HPDE6-E6E7 (cell line): ENCODE measurements around the gene NCR1.
"Not testable (repeated sequence)": the region's sequence is repeated elsewhere in the genome, so short reads cannot be mapped to it uniquely, and the experiment has no call there.

Experiments
- DNase-seq: peaks from one replicate; pipeline ENCODE4 v3.0.0; 2011; ENCODE audit warnings: missing footprints; ENCODE audit errors: extremely low spot score

Gene NCR1, protein sequence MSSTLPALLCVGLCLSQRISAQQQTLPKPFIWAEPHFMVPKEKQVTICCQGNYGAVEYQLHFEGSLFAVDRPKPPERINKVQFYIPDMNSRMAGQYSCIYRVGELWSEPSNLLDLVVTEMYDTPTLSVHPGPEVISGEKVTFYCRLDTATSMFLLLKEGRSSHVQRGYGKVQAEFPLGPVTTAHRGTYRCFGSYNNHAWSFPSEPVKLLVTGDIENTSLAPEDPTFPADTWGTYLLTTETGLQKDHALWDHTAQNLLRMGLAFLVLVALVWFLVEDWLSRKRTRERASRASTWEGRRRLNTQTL

DNA sequence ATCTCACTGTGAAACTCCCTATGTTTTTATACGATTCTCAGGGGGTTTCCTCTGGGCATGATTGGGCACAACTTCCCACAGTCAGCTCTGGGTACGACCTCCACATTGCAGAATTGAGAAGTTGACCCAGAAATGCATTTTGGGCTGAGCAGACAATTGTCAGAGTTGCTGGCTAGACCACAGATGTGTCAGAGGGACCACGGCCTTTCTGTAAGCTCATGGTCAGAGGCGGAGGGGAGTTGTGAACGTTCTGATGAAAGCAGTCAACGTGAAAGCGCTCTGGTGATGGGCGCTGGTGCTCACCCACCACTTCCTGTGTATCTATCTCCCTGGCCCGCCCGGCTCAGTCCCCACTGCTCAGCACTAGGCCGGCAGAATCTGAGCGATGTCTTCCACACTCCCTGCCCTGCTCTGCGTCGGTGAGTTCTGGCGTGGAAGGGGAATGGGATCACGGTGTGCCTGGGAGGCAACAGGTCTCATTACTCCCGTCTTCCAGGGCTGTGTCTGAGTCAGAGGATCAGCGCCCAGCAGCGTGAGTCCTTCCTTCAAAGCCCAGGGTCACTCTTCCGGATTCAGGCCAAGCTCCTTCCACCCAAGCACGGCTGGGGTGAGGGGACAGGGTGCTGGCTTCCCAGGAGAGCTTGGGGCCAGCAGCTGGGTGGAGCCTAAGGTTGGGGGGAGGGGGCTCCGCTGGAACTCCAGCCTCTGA, at the start of gene NCR1:
TSS of gene NCR1 (plus strand) at position 346 of the 709 bp plus-strand sequence. CDS start at position 386, 40 bp downstream.
- no peak for DNase-seq

DNA sequence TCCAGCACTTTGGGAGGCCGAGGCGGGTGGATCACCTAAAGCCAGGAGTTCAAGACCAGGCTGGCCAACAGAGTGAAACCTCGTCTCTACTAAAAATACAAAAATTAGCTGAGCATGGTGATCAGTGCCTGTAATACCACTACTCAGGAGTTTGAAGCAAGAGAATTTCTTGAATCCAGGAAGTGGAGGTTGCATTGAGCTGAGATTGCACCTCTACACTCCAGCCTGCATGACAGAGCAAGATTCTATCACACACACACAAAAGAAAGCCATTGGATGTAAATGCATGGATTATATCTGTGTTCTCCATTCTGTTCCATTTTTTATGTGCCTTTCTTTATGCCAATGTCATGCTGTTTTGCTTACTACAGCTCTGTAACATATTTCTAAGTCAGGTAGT, 47.5 kb upstream of the NCR1 start:
- DNase-seq: not testable (repeated sequence)

GRCh38 chr19:54859421-54859820, 46.5 kb upstream of the NCR1 start:
- not testable (repeated sequence) for DNase-seq

GRCh38 chr19:54863459-54863858, 42.5 kb upstream of the NCR1 start:
- not testable (repeated sequence) for DNase-seq

- no peak for DNase-seq
Measured at GRCh38 chr19:54871696-54872095, 34.3 kb upstream of the NCR1 start.

DNA sequence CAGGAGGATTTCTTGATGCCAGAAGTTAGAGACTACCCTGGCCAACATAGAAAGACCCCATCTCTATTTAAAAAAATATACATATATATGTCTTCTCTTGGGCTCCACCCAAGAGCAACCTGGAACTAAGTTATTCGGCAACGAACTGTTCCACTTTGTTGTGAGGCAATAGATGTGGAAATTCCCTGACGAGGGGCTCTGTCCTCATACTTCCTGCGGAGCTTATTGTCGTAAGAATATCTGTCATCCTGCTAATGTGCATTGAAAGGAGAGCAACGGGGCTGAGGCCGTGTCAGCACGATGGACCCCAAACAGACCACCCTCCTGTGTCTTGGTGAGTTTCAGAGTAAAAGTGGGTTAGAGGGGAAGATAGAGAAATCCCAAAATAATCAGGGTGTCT, 32.0 kb upstream of the NCR1 start, which contains the start of gene FCAR:
TSS of gene FCAR (plus strand) at position 246 of the 400 bp plus-strand sequence. CDS start at position 301, 55 bp downstream.
- DNase-seq: no peak

DNA sequence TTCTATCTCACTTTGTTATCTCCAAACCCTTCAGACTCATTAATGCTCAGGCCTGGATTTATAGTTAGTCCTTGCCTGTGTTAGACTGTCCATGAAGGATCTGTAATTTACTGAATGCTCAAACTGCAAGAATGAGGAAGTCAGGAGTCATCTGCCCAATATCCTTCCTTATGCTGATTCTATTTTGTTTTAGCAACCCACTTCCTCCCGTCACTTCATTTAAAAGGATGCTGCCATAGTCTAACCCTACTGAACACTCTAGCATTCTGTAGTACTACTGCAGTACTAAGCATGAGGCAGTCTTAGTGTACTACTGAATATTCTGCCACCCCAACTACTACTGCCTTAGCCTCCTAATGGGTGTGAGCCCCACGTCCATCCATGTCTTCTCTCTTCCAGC, 30.4 kb upstream of the NCR1 start:
- no peak for DNase-seq

DNA sequence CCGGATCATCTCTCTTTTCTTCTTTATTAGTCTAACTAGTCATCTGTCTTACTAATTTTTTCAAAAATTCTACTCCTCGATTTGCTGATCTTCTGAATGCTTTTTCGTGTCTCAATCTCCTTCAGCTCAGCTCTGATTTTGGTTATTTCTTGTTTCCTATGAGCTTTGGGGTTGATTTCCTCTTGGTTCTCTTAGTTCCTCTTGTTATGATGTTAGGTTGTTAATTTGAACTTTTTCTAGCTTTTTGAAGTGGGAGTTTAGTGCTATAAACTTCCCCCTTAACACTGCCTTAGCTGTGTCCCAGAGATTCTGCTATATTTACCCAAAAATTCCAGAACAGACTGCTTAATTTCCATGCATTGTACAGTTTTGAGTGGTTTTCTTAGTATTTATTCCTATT, 28.5 kb upstream of the NCR1 start:
- DNase-seq: no peak

GRCh38 chr19:54881884-54882283, 24.1 kb upstream of the NCR1 start:
- DNase-seq: no peak

DNA sequence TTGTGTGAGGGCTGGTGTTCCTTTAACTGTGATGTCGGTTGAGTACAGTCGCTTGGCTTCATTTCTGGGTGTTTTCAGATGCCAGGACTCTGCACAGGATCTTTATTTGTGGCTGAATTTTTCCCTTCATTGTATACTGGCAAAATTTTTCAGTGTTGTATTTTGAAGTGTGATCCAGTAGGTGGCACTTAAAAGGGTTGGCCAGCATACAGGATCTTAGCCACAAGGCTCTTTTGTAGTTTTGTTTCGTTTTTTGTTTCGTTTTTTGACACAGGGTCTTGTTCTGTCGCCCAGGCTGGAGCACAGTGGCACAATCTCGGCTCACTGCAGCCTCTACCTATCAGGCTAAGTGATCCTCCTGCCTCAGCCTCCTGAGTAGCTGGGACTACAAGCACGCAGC, 23.2 kb upstream of the NCR1 start:
- DNase-seq: no peak

DNA sequence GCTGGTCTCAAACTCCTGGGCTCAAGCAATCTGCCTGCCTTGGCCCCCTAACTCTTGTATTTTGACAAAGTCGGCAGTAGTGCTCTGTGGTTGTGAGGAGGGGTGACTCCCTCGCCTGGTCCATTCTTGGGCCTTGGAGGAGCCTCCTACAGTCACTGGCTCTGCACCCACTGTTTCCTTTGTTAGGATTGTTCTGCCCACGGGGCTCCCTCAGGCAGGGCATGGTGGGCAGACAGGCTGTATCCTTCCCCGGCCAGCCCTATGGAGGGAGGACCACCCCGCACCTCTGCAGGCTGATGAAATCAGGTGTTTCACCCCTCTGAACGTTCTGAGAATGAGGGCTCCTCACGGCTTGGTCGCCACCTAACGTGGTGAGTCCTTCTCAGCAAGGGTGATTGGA, 22.7 kb upstream of the NCR1 start:
- no peak for DNase-seq

- no peak for DNase-seq
Measured at GRCh38 chr19:54888239-54888638, 17.7 kb upstream of the NCR1 start.

- no peak for DNase-seq
Measured at GRCh38 chr19:54889566-54889965, 16.4 kb upstream of the NCR1 start.

- no peak for DNase-seq
Measured at GRCh38 chr19:54893406-54893805, 12.5 kb upstream of the NCR1 start.

DNA sequence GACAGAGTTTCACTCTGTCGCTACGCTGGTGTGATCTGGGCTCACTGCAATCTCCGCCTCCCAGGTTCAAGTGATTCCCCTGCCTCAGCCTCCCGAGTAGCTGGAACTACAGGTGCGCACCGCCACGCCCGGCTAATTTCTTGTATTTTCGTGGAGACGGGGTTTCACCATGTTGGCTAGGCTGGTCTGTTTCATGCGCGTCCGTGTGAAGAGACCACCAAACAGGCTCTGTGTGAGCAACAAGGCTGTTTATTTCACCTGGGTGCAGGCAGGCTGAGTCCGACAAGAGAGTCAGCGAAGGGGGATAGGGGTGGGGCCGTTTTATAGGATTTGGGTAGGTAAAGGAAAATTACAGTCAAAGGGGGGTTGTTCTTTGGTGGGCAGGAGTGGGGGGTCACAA, 11.8 kb upstream of the NCR1 start:
- DNase-seq: not testable (repeated sequence)

DNA sequence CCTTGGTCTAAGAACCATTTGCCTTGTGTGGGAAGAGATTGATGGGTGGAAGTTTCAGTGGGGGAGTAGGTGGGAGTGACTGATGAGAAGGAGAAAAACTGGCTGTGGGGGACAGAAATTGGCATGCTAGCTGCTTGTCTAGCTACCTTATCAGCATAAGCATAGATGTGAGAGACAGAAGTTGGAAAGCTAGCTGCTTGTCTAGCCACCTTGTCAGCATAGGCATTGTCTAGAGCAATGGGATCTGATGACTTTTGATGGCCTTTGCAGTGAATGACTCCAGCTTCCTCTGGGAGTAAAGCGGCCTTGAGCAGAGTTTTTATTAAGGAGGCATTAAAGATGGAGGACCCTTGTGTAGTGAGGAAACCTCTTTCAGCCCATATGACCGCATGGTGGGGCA, 9.9 kb upstream of the NCR1 start:
- DNase-seq: no peak

- DNase-seq: not testable (repeated sequence)
Measured at GRCh38 chr19:54898685-54899084, 7.3 kb upstream of the NCR1 start.

DNA sequence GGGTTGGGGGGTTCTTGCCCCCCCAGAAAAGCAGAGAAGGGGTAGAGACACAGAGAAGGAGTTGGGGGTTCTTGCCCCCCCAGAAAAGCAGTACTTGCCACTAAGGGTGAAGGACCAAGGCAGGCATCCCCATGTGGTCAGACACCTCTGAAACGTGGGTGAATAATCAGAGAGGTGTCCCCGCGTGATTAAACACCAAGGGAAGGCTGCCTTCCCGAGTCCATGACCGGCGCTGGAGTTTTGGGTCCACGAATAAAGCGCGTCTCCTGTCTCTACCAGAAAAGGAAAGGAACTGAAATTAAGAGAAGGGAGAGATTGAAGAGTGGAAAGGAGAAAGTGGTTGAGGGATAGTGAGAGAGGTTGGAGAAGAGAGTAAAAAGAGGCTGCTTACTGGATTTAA, 6.3 kb upstream of the NCR1 start:
- DNase-seq: not testable (repeated sequence)

- DNase-seq: not testable (repeated sequence)
Measured at GRCh38 chr19:54901153-54901552, 4.8 kb upstream of the NCR1 start.

DNA sequence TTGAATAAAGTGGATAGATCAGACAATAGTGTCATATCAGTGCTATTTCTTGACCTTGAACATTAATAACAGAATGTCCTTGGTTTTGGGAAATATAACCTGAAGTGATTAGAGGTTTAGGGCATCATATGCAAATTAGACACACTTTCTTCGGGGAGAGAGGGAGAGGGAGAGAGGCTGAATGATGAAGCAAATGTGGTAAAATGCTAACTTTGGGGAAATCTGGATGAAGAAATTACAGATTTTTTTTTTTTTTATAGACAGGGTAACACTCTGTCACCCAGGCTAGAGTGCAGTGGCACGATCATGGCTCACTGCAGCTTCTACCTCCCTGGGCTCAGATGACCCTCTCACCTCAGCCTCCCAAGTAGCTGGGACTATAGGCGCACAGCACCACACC, 3.9 kb upstream of the NCR1 start:
- no peak for DNase-seq

DNA sequence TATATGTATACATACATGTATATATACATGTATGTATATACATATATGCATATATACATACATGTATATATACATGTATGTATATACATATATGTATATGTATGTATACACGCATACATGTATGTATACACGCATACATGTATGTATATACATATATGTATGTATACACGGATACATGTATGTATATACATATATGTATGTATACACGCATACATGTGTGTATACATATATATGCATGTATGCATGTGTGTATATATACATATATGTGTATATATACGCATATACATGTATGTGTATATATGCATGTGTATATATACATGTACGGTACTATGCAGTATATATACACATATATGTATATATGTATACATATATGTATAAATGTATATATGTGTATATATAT, 2.6 kb upstream of the NCR1 start:
- DNase-seq: no peak

DNA sequence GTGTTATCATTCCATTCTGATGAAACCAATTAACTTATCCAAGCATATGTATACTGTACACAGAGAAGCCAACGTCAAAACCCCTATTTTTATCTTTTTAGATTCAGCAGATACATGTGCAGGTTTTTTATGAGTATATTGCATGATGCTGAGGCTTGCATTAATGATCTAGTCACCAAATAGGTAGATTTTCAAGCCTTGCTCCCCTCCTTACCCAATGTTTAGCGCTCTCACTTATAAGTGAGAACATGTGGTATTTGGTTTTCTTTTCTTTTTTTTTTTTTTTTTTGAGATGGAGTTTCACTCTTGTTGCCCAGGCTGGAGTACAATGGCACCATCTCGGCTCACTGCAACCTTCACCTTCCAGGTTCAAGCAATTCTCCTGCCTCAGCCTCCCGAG, 1.7 kb upstream of the NCR1 start:
- not testable (repeated sequence) for DNase-seq

DNA sequence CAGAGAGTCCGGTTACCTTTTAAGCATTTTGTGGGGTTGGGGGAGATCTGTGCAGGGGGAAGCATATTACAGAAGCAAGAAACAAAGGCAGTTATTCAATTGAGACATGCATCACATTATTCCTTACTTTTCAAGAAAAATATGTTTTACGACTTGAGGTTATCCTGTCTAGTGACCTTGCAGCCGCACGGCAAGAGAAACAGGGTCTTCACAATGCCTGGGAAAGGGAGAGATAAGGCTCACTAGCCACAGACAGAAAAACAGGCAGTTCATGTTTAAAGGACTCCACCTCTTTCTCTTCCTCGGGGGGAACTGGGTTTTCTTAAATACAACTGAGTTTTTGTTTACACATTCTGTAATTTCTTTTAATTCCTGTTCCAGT, 536 bp upstream of the NCR1 start:
- no peak for DNase-seq
